Osteoblast (primary cell): ENCODE data around the gene VMP1. TPM values are rescaled to one million over a fixed set of nuclear protein-coding genes. Genes with fewer than 3 reads are reported as not detected.

Experiments used
- DNase-seq: peaks from one replicate; pipeline ENCODE4 v3.0.0; 2011; ENCODE audit warnings: low spot score, mixed read lengths; ENCODE audit not compliant: insufficient read length; ENCODE audit errors: missing footprints
- H2AFZ ChIP-seq: 2 replicates; pipeline ENCODE4 v1.6.0; 2011; ENCODE audit warnings: mild to moderate bottlenecking, low read length
- H3K27ac ChIP-seq: 2 replicates; pipeline ENCODE4 v1.5.1; 2011; ENCODE audit warnings: mild to moderate bottlenecking, low read depth, low read length, moderate library complexity
- H3K27me3 ChIP-seq: 2 replicates; pipeline ENCODE4 v1.6.0; 2012; ENCODE audit warnings: mild to moderate bottlenecking, control low read depth, inconsistent platforms, low read length, moderate library complexity; ENCODE audit not compliant: insufficient read depth
- H3K36me3 ChIP-seq: 2 replicates; pipeline ENCODE4 v1.5.1; 2011; ENCODE audit warnings: mild to moderate bottlenecking, low read length, control low read depth, moderate library complexity; ENCODE audit not compliant: insufficient read depth
- H3K4me1 ChIP-seq: 2 replicates; pipeline ENCODE4 v1.5.1; 2011; ENCODE audit warnings: mild to moderate bottlenecking, low read length, control low read depth, moderate library complexity; ENCODE audit not compliant: insufficient read depth
- H3K4me2 ChIP-seq: 2 replicates; pipeline ENCODE4 v1.6.0; 2011; ENCODE audit warnings: mild to moderate bottlenecking, low read length; ENCODE audit not compliant: insufficient read depth
- H3K4me3 ChIP-seq: fragments of 200-600 bp; sonication (generic); 3 replicates; pipeline ENCODE4 v1.5.1; 2012; ENCODE audit warnings: mild to moderate bottlenecking, low read length, inconsistent platforms; ENCODE audit not compliant: insufficient read depth
- H3K79me2 ChIP-seq: 2 replicates; pipeline ENCODE4 v1.6.0; 2012; ENCODE audit warnings: mild to moderate bottlenecking, low read length, control low read depth, inconsistent platforms; ENCODE audit not compliant: insufficient read depth
- H3K9me3 ChIP-seq: 2 replicates; pipeline ENCODE4 v1.5.1; 2011; ENCODE audit warnings: low read depth, low read length, control low read depth
- H4K20me1 ChIP-seq: 2 replicates; pipeline ENCODE4 v1.6.0; 2012; ENCODE audit warnings: mild to moderate bottlenecking, low read length, control low read depth; ENCODE audit not compliant: insufficient read depth
- total RNA-seq: library from RNA; depleted of rRNA; stranded (reverse); fragments of >200 nt; gene quantifications from 2 replicates; pipeline ENCODE4 v1.2.3, GENCODE V29; 2012
- TF ChIP-seq, protein P1 (sequence below): IDR thresholded peaks from 2 replicates; pipeline ENCODE4 v1.5.1; 2011; ENCODE audit warnings: mild to moderate bottlenecking, low read depth, low read length, moderate library complexity; ENCODE audit errors: extremely low read depth

The VMP1 gene
- total RNA-seq, 1 donor: 415 TPM

DNA sequence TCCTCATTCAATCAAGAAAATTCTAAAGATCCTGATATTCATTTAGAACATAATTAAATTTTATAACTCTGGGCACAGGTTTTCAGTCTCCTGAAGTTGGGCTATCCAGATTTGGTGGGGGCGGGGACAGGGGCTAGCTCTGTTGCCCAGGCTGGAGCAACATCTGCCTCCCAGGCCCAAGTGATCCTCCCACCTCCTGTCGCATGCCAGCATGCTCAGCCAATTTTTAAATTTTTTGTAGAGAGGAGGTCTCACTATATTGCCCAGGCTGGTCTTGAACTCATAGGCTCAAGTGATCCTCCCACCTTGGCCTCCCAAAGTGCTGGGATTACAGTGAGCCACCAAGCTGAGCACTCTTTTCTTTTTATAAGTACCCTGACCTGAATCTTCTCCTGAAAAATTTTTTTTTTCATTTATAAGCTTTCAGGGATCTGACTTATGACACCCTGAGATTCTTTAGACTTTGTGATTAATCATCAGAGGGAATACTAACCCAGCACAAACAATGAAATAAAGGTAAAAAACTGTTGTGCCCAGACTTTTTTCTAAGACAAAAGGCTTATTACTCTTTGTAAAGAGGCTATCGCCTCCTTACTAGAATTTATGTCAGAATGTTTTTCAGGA, 122.7 kb downstream of the VMP1 start:
- no peak for DNase-seq
- H3K27me3 ChIP-seq: no peaks in the 10 kb centered on the region
- H3K27ac ChIP-seq: peak overlapping the region; percentile 99
- H2AFZ ChIP-seq: no peak overlapping the region
- H3K36me3 ChIP-seq: no peaks in the 10 kb centered on the region
- peaks cover 44% of the 10 kb centered on the region for H3K79me2 ChIP-seq
- H4K20me1 ChIP-seq: no peaks in the 10 kb centered on the region
- H3K9me3 ChIP-seq: no peaks in the 10 kb centered on the region
- TF ChIP-seq, protein P1, sequence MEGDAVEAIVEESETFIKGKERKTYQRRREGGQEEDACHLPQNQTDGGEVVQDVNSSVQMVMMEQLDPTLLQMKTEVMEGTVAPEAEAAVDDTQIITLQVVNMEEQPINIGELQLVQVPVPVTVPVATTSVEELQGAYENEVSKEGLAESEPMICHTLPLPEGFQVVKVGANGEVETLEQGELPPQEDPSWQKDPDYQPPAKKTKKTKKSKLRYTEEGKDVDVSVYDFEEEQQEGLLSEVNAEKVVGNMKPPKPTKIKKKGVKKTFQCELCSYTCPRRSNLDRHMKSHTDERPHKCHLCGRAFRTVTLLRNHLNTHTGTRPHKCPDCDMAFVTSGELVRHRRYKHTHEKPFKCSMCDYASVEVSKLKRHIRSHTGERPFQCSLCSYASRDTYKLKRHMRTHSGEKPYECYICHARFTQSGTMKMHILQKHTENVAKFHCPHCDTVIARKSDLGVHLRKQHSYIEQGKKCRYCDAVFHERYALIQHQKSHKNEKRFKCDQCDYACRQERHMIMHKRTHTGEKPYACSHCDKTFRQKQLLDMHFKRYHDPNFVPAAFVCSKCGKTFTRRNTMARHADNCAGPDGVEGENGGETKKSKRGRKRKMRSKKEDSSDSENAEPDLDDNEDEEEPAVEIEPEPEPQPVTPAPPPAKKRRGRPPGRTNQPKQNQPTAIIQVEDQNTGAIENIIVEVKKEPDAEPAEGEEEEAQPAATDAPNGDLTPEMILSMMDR: no peak
- H3K4me1 ChIP-seq: peaks cover 59% of the 10 kb centered on the region
- peak overlapping the region; percentile 86 for H3K4me2 ChIP-seq
- peak overlapping the region; percentile 61 for H3K4me3 ChIP-seq

DNA sequence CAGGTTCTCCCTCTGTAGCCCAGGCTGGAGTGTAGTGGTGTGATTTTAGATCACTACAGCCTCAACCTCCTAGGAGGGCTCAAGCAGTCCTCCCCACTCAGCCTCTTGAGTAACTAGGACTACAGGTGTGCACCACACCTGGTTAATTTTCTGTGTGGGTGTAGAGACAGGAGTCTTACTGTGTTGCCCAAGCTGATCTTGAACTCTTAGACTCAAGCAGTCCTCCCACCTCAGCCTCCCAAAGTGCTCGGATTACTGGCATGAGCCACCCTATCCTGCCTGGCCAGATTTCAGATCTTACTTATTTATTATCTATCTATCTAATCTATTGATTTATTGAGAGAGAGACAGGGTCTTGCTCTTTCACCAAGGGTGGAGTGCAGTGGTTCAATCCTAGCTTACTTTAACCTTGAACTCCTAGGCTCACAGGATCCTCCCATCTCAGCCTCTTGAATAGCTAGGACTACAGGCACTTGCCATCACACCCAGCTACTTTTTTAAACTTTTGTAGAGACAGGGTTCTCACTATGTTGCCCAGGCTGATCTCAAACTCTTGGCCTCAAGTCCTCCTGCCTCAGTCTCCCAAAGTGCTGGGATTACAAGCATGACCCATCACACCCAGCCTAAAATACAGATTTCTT, 123.5 kb downstream of the VMP1 start:
- H3K27me3 ChIP-seq: no peaks in the 10 kb centered on the region
- H3K9me3 ChIP-seq: no peaks in the 10 kb centered on the region
- H2AFZ ChIP-seq: no peak overlapping the region
- H3K4me1 ChIP-seq: peaks cover 51% of the 10 kb centered on the region
- DNase-seq: no peak
- TF ChIP-seq, protein P1: no peak
- no peaks in the 10 kb centered on the region for H4K20me1 ChIP-seq
- no peaks in the 10 kb centered on the region for H3K36me3 ChIP-seq
- peaks cover 47% of the 10 kb centered on the region for H3K79me2 ChIP-seq
- peak overlapping the region; percentile 86 for H3K4me2 ChIP-seq
- no peak overlapping the region for H3K4me3 ChIP-seq
- H3K27ac ChIP-seq: peak overlapping the region; percentile 99

DNA sequence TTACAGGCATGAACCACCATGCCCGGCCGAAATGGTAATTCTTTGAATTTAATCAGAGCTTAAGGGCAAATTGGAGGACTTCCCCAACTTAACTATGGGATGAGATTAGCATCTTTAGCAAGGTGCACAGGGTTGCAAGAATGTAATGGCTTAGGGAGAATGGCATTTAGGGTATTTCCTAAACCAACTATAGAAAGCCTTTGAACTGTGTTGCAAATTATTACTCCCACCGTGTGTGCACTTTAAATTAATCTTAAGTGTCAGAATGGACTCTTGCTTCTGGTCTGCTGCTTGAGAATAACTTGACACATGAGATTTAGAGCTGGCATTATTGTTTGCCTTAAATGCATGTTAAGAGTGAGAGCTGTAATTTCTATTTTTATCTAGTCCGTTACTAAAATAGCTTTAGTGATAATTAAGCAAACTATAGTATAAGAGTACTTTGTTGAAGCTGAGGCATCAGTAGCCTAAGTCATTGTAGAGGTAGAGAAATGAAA, 125.5 kb downstream of the VMP1 start:
- no peaks in the 10 kb centered on the region for H4K20me1 ChIP-seq
- TF ChIP-seq, protein P1: no peak
- H3K27me3 ChIP-seq: no peaks in the 10 kb centered on the region
- DNase-seq: no peak
- H3K4me2 ChIP-seq: no peak overlapping the region
- H3K4me3 ChIP-seq: no peak overlapping the region
- no peak overlapping the region for H3K27ac ChIP-seq
- no peak overlapping the region for H2AFZ ChIP-seq
- no peaks in the 10 kb centered on the region for H3K36me3 ChIP-seq
- peaks cover 45% of the 10 kb centered on the region for H3K4me1 ChIP-seq
- peaks cover 39% of the 10 kb centered on the region for H3K79me2 ChIP-seq
- no peaks in the 10 kb centered on the region for H3K9me3 ChIP-seq

DNA sequence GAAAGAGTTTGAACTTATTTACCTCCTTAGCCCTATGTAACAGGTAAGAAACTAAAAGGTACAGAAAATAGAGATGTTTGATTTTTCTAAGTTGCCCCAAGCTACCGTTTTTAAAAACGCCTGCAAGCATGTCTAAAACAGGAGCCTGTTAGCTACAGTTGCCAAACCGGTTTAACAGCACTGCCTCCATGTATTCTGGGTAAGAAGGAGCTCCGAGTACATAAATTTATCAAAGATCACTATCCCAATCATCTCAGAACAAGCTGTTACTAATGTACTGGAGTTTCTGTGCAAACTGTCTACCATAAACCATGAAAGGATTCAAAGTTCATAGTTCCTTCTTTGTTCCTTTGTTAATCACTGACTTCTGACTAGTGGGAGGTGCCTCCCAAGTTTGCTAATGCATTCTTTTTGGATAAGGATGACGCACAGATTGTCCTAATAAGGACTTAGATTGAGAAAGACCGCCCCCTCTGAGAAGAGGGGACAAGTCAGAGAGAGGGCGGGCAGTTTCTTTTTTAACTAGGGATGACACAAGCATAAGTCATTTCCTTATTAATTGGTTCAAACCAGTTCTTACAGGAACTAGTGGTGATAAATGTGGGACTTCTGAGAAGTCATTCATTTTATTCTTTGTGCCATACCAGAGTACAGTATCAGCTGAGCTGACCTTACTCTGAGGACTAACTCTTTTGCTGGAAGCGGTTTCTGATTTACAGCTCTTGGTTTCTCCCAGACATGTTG, 130.0 kb downstream of the VMP1 start:
- Histone ChIP-seq H3K4me1 (peaks cover 14% of the 10 kb centered on the region), H3K79me2 (peaks cover 56% of the 10 kb centered on the region), H2AFZ (no peak overlapping the region), H3K4me2 (peak overlapping the region; percentile 81), H3K27me3 (no peaks in the 10 kb centered on the region), H3K9me3 (no peaks in the 10 kb centered on the region), H3K36me3 (peaks cover 34% of the 10 kb centered on the region), H4K20me1 (peaks cover 3% of the 10 kb centered on the region), H3K27ac (peak overlapping the region; percentile 99), H3K4me3 (peak overlapping the region; percentile 85)
- TF ChIP-seq, protein P1: no peak
- peak; percentile 74 for DNase-seq
